HG03280 (cell line): ENCODE data around the gene SLC6A6.

Experiments used
- ATAC-seq: cut with Tn5 transposase; IDR thresholded peaks from one replicate; pipeline ENCODE4 v1.9.1; 2021; ENCODE audit warnings: mild to moderate bottlenecking, moderate library complexity; ENCODE audit not compliant: unreplicated experiment

The SLC6A6 gene

GRCh38 chr3:14451844-14452739 is 49.7 kb downstream of the SLC6A6 start:
- no peak for ATAC-seq

- ATAC-seq = no peak
Observed at GRCh38 chr3:14452740-14453710, 50.6 kb downstream of the SLC6A6 start.

- no peak for ATAC-seq
Observed at GRCh38 chr3:14453876-14454638, 51.7 kb downstream of the SLC6A6 start.

GRCh38 chr3:14454639-14455310 is 52.4 kb downstream of the SLC6A6 start:
- no peak for ATAC-seq

GRCh38 chr3:14455571-14456317 is 53.3 kb downstream of the SLC6A6 start:
- ATAC-seq = no peak

GRCh38 chr3:14456794-14457193 is 54.4 kb downstream of the SLC6A6 start:
- ATAC-seq = no peak

GRCh38 chr3:14457481-14457880 is 55.1 kb downstream of the SLC6A6 start:
- no peak for ATAC-seq

- no peak for ATAC-seq
Observed at GRCh38 chr3:14457999-14458398, 55.6 kb downstream of the SLC6A6 start.

GRCh38 chr3:14458434-14459275 is 56.2 kb downstream of the SLC6A6 start:
- no peak for ATAC-seq

- no peak for ATAC-seq
Observed at GRCh38 chr3:14459384-14459783, 57.0 kb downstream of the SLC6A6 start.

GRCh38 chr3:14459787-14460186 is 57.4 kb downstream of the SLC6A6 start:
- ATAC-seq = no peak

GRCh38 chr3:14460342-14461005 is 58.1 kb downstream of the SLC6A6 start:
- ATAC-seq = no peak

- no peak for ATAC-seq
Observed at GRCh38 chr3:14461006-14461747, 58.8 kb downstream of the SLC6A6 start.

GRCh38 chr3:14461748-14462324 is 59.4 kb downstream of the SLC6A6 start:
- no peak for ATAC-seq

GRCh38 chr3:14462738-14463137 is 60.3 kb downstream of the SLC6A6 start:
- no peak for ATAC-seq

GRCh38 chr3:14463330-14464140 is 61.1 kb downstream of the SLC6A6 start:
- ATAC-seq = no peak
